Thyroid gland (tissue), 4 donors: Measurements from ENCODE around the gene OR6C2.
"Not testable (repeated sequence)": the region's sequence is repeated elsewhere in the genome, so short reads cannot be mapped to it uniquely, and the experiment has no call there.

Source experiments
- CTCF ChIP-seq, 6 experiments: fragments of 200-600 bp in 3 of 6; fragments of 450-650 bp in 3 of 6; sonication (generic) in 3 of 6; IDR thresholded peaks; one replicate each; pipeline ENCODE4 v1.5.1; 2016 to 2019; ENCODE audit warnings: antibody characterized with exemption in 6 of 6, mild to moderate bottlenecking in 2 of 6, inconsistent platforms in 1 of 6, moderate library complexity in 1 of 6
- POLR2A ChIP-seq, 2 donors: fragments of 450-650 bp; IDR thresholded peaks; one replicate each; pipeline ENCODE4 v1.6.1; 2017; ENCODE audit warnings: antibody characterized with exemption in 2 of 2, mild to moderate bottlenecking in 2 of 2, moderate library complexity in 1 of 2

GRCh38 chr12:55412138-55412537 lies 31.7 kb upstream of the OR6C2 start:
- TF ChIP-seq CTCF, POLR2A (IDR thresholded peaks at IDR 0.05): not testable (repeated sequence)
